CD14-positive monocyte (primary cell): ENCODE measurements around the gene SLC16A9. TPM values are rescaled to one million over a fixed set of nuclear protein-coding genes. Genes with fewer than 3 reads are reported as not detected.

Experiments
- DNase-seq, 3 donors: peaks; one replicate each; pipeline ENCODE4 v3.0.0-alpha.2; 2011 to 2022
- H2AFZ ChIP-seq: 2 replicates; pipeline ENCODE4 v1.6.0; 2012; ENCODE audit warnings: mild to moderate bottlenecking, low read depth, low read length, inconsistent platforms; ENCODE audit not compliant: insufficient read depth, poor library complexity, severe bottlenecking
- H3K27ac ChIP-seq, 2 donors: 1 replicate in 1 of 2; 2 replicates in 1 of 2; pipeline ENCODE4 v1.5.1; 2012 to 2013; ENCODE audit warnings: low read length in 2 of 2, control low read depth in 1 of 2, inconsistent platforms in 1 of 2, low read depth in 1 of 2, mild to moderate bottlenecking in 1 of 2
- H3K27me3 ChIP-seq, 2 donors: one replicate each; pipeline versions ENCODE4 v1.6.0 to v1.6.1; 2011 to 2013; ENCODE audit warnings: low read length in 2 of 2; ENCODE audit not compliant: control insufficient read depth in 2 of 2, insufficient read depth in 2 of 2
- H3K36me3 ChIP-seq, 2 donors: replicated peaks in 1 of 2; 1 replicate in 1 of 2; 2 replicates in 1 of 2; pipeline versions ENCODE4 v1.5.1 to v1.6.1; 2012 to 2013; ENCODE audit warnings: low read length in 2 of 2, control low read depth in 1 of 2, inconsistent platforms in 1 of 2, mild to moderate bottlenecking in 1 of 2; ENCODE audit not compliant: insufficient read depth in 2 of 2, control insufficient read depth in 1 of 2
- H3K4me1 ChIP-seq, 2 donors: 1 replicate in 1 of 2; 2 replicates in 1 of 2; pipeline versions ENCODE4 v1.5.1 to v1.6.1; 2012 to 2013; ENCODE audit warnings: low read length in 2 of 2, control low read depth in 1 of 2, inconsistent platforms in 1 of 2, mild to moderate bottlenecking in 1 of 2, moderate library complexity in 1 of 2; ENCODE audit not compliant: insufficient read depth in 2 of 2, control insufficient read depth in 1 of 2
- H3K4me2 ChIP-seq: replicated peaks from 2 replicates; pipeline ENCODE3; 2012; ENCODE audit warnings: low read length, moderate library complexity, mild to moderate bottlenecking; ENCODE audit not compliant: poor library complexity, severe bottlenecking; ENCODE audit errors: extremely low read depth
- H3K4me3 ChIP-seq, 3 experiments: fragments of 200-600 bp in 1 of 3; sonication (generic) in 1 of 3; replicated peaks in 1 of 3; 1 replicate in 2 of 3; 2 replicates in 1 of 3; pipeline ENCODE4 v1.5.1; 2011 to 2013; ENCODE audit warnings: low read length in 3 of 3, mild to moderate bottlenecking in 3 of 3, control low read depth in 2 of 3, low read depth in 2 of 3, inconsistent platforms in 1 of 3, moderate library complexity in 1 of 3
- H3K79me2 ChIP-seq: 2 replicates; pipeline ENCODE4 v1.6.0; 2012; ENCODE audit warnings: mild to moderate bottlenecking, control low read depth, inconsistent platforms, low read length, moderate library complexity; ENCODE audit not compliant: insufficient read depth
- H3K9ac ChIP-seq: 2 replicates; pipeline ENCODE4 v1.6.0; 2017; ENCODE audit warnings: low read length, mild to moderate bottlenecking; ENCODE audit not compliant: insufficient read depth, poor library complexity, severe bottlenecking
- H3K9me3 ChIP-seq, 2 donors: replicated peaks in 1 of 2; 1 replicate in 1 of 2; 2 replicates in 1 of 2; pipeline versions ENCODE4 v1.5.1 to v1.6.1; 2012 to 2013; ENCODE audit warnings: low read length in 2 of 2, control low read depth in 1 of 2; ENCODE audit not compliant: control insufficient read depth in 1 of 2, insufficient read depth in 1 of 2
- H4K20me1 ChIP-seq: 2 replicates; pipeline ENCODE4 v1.6.0; 2012; ENCODE audit warnings: mild to moderate bottlenecking, low read length, control low read depth, moderate library complexity; ENCODE audit not compliant: insufficient read depth
- H3K27ac Mint-ChIP-seq, 7 donors: one replicate each; pipeline ENCODE4 v1.8.0; 2020; ENCODE audit warnings: mild to moderate bottlenecking in 7 of 7, mixed read lengths in 7 of 7, moderate library complexity in 6 of 7, inconsistent platforms in 2 of 7
- H3K27me3 Mint-ChIP-seq, 3 donors: one replicate each; pipeline ENCODE4 v1.8.0; 2021 to 2022; ENCODE audit warnings: low read depth in 3 of 3, mild to moderate bottlenecking in 3 of 3, mixed read lengths in 3 of 3, moderate library complexity in 3 of 3, inconsistent platforms in 1 of 3
- H3K36me3 Mint-ChIP-seq, 2 donors: one replicate each; pipeline ENCODE4 v1.8.0; 2020; ENCODE audit warnings: mixed read lengths in 2 of 2, inconsistent platforms in 1 of 2, mild to moderate bottlenecking in 1 of 2
- H3K4me1 Mint-ChIP-seq: one replicate; pipeline ENCODE4 v1.8.0; 2020; ENCODE audit warnings: mild to moderate bottlenecking, mixed read lengths
- H3K4me3 Mint-ChIP-seq, 2 donors: one replicate each; pipeline ENCODE4 v1.8.0; 2020; ENCODE audit warnings: mild to moderate bottlenecking in 2 of 2, mixed read lengths in 2 of 2, moderate library complexity in 1 of 2
- H3K9me3 Mint-ChIP-seq, 7 donors: one replicate each; pipeline ENCODE4 v1.8.0; 2020 to 2022; ENCODE audit warnings: mixed read lengths in 7 of 7, mild to moderate bottlenecking in 6 of 7, moderate library complexity in 6 of 7, inconsistent platforms in 2 of 7
- CTCF ChIP-seq: fragments of 200-600 bp; IDR thresholded peaks from one replicate; pipeline ENCODE4 v1.8.0; 2022; ENCODE audit warnings: antibody characterized with exemption, mild to moderate bottlenecking
- WGBS: methylation state at CpG from one replicate; pipeline ENCODE4 v1.1.5; 2013; ENCODE audit warnings: missing lambda C conversion rate; ENCODE audit not compliant: insufficient coverage; 5-methylcytosine and 5-hydroxymethylcytosine counted together
- intact Hi-C, 2 donors: fragments of 100-400 bp; cut with micrococcal nuclease; formaldehyde crosslinking; loops; one replicate each; pipeline versions ENCODE4 v1.15.0 to v1.15.1; 2023
- polyA plus RNA-seq, 3 donors: library from polyadenylated mRNA; depleted of rRNA in 1 of 3; unstranded in 2 of 3; stranded (reverse) in 1 of 3; fragments of 300-500 nt in 2 of 3; fragments of >200 nt in 1 of 3; fragmentation: Illumina TruSeq in 2 of 3; gene quantifications; 1 replicate in 2 of 3; 2 replicates in 1 of 3; pipeline ENCODE4 v1.2.3, GENCODE V29; 2012 to 2021

The SLC16A9 gene
- polyA plus RNA-seq, 3 donors = not detected

GRCh38 chr10:59718257-59718656, 8.6 kb upstream of the SLC16A9 start:
- intact Hi-C loops = no loop called here
- Histone ChIP-seq H3K4me2 (no peak overlapping the region), H3K4me3 (no peak overlapping the region), H3K79me2 (no peaks in the 10 kb centered on the region), H3K9me3 (no peaks in the 10 kb centered on the region), H4K20me1 (no peaks in the 10 kb centered on the region), H3K27me3 (no peaks in the 10 kb centered on the region), H3K36me3 (no peaks in the 10 kb centered on the region), H3K4me1 (no peaks in the 10 kb centered on the region), H3K9ac (no peak overlapping the region), H3K27ac (no peak overlapping the region), H2AFZ (no peak overlapping the region)
- no peak for TF ChIP-seq CTCF
- no peak overlapping the region for H3K27ac Mint-ChIP-seq
- H3K4me3 Mint-ChIP-seq = no peak overlapping the region
- H3K36me3 Mint-ChIP-seq = no peaks in the 10 kb centered on the region
- no peaks in the 10 kb centered on the region for H3K4me1 Mint-ChIP-seq
- WGBS = no CpG with 5 or more reads among the region's 2 CpGs
- H3K9me3 Mint-ChIP-seq = peaks cover 0 to 7% (median 3%) of the 10 kb centered on the region in 7 donors
- H3K27me3 Mint-ChIP-seq = peaks cover 0 to 5% (median 0%) of the 10 kb centered on the region in 3 donors
- DNase-seq = no peak

- TF ChIP-seq CTCF = no peak
- H3K9ac ChIP-seq = no peak overlapping the region
- Mint-ChIP-seq H3K9me3 (peaks cover 0 to 6% (median 1%) of the 10 kb centered on the region in 7 donors), H3K4me1 (peaks cover 5% of the 10 kb centered on the region), H3K4me3 (no peak overlapping the region), H3K36me3 (no peaks in the 10 kb centered on the region), H3K27ac (no peak overlapping the region), H3K27me3 (peaks cover 29 to 50% (median 33%) of the 10 kb centered on the region in 3 donors)
- H3K9me3 ChIP-seq = peaks cover 0 to 8% of the 10 kb centered on the region in 2 donors
- no peaks in the 10 kb centered on the region for H4K20me1 ChIP-seq
- no peaks in the 10 kb centered on the region for H3K36me3 ChIP-seq
- no peak overlapping the region for H3K27ac ChIP-seq
- no peak overlapping the region for H2AFZ ChIP-seq
- H3K4me3 ChIP-seq = no peak overlapping the region
- no peak for DNase-seq
- no peaks in the 10 kb centered on the region for H3K79me2 ChIP-seq
- no peak overlapping the region for H3K4me2 ChIP-seq
- 75% methylated on average over 2 of the region's 7 CpGs for WGBS
- H3K4me1 ChIP-seq = peaks cover 5 to 17% of the 10 kb centered on the region in 2 donors
- peaks cover 27 to 40% of the 10 kb centered on the region in 2 donors for H3K27me3 ChIP-seq
- intact Hi-C loops = no loop called here
Measured at GRCh38 chr10:59713196-59713821, 3.7 kb upstream of the SLC16A9 start.
